Transverse colon (tissue), 4 donors: Measurements from ENCODE around the gene MRPS6. TPM values are rescaled to one million over a fixed set of nuclear protein-coding genes. Genes with fewer than 3 reads are reported as not detected.

Experiments used
- DNase-seq: peaks from one replicate; pipeline ENCODE4 v3.0.0-alpha.2; 2019
- H3K27ac ChIP-seq, 4 donors: fragments of 200-600 bp; sonication (generic); 2 replicates each; pipeline ENCODE4 v1.5.1; 2016 to 2018; ENCODE audit warnings: inconsistent platforms in 4 of 4
- H3K27me3 ChIP-seq: fragments of 200-600 bp; sonication (generic); 2 replicates; pipeline ENCODE4 v1.5.1; 2017; ENCODE audit warnings: inconsistent platforms
- H3K36me3 ChIP-seq, 4 donors: fragments of 200-600 bp; sonication (generic); 2 replicates each; pipeline ENCODE4 v1.5.1; 2017 to 2019; ENCODE audit warnings: inconsistent platforms in 4 of 4
- H3K4me1 ChIP-seq, 4 donors: fragments of 200-600 bp; sonication (generic); 2 replicates each; pipeline ENCODE4 v1.5.1; 2017 to 2020; ENCODE audit warnings: inconsistent platforms in 4 of 4
- H3K4me3 ChIP-seq, 4 donors: fragments of 200-600 bp; sonication (generic); 1 replicate in 1 of 4; 2 replicates in 3 of 4; pipeline versions ENCODE4 v1.5.1 to v1.6.1; 2017 to 2019; ENCODE audit warnings: inconsistent platforms in 4 of 4
- H3K9me3 ChIP-seq, 2 donors: fragments of 200-600 bp; sonication (generic); 2 replicates each; pipeline ENCODE4 v1.5.1; 2017 to 2019; ENCODE audit warnings: inconsistent platforms in 2 of 2
- CTCF ChIP-seq, 5 experiments: fragments of 200-600 bp in 3 of 5; fragments of 450-650 bp in 2 of 5; sonication (generic) in 3 of 5; IDR thresholded peaks; 1 replicate in 2 of 5; 2 replicates in 3 of 5; pipeline ENCODE4 v1.5.1; 2016 to 2017; ENCODE audit warnings: antibody characterized with exemption in 5 of 5, inconsistent platforms in 3 of 5, mild to moderate bottlenecking in 2 of 5, moderate library complexity in 1 of 5
- EP300 ChIP-seq: sonication (generic); formaldehyde crosslinking; IDR thresholded peaks from one replicate; pipeline ENCODE4 v1.6.1; 2017; ENCODE audit warnings: antibody characterized with exemption, low read depth
- POLR2A ChIP-seq: fragments of 450-650 bp; IDR thresholded peaks from one replicate; pipeline ENCODE4 v1.6.1; 2016; ENCODE audit warnings: antibody characterized with exemption, mild to moderate bottlenecking, moderate library complexity
- POLR2AphosphoS5 ChIP-seq, 3 donors: sonication (generic); formaldehyde crosslinking; IDR thresholded peaks; one replicate each; pipeline ENCODE4 v1.6.1; 2016; ENCODE audit warnings: antibody characterized with exemption in 3 of 3
- WGBS, 2 donors: methylation state at CpG; one replicate each; pipeline ENCODE4 v1.1.5; 2018; ENCODE audit warnings: low coverage in 1 of 2; 5-methylcytosine and 5-hydroxymethylcytosine counted together
- in situ Hi-C, 4 donors: fragments of 200-750 bp; cut with MboI; loops; one replicate each; pipeline versions ENCODE4 v1.15.0 to v1.15.1; 2017; ENCODE audit warnings: low sequenced_read_pairs in 3 of 4, low pct_ligation_motif_present in 1 of 4, low pct_unique_long_range_greater_than_20kb in 1 of 4
- intact Hi-C: fragments of 100-400 bp; cut with DNase I; formaldehyde crosslinking; loops from one replicate; pipeline ENCODE4 v1.15.1; 2023; ENCODE audit warnings: low total_unique reads
- total RNA-seq, 4 donors: library from RNA; depleted of rRNA; stranded (reverse); fragments of >200 nt; gene quantifications; one replicate each; pipeline ENCODE4 v1.1.0, GENCODE V29; 2016

MRPS6 gene
- total RNA-seq, 4 donors from 2014 or later, result 27.9 to 59.1 (median 35.6) TPM

GRCh38 chr21:34110594-34111202 lies 37.3 kb downstream of the MRPS6 start:
- whole genome bisulfite sequencing, 2 donors, result 97 to 100% methylated on average over 5 to 8 of the region's 8 CpGs
- no peaks in the 10 kb centered on the region for H3K9me3 ChIP-seq
- peaks cover 3 to 7% (median 6%) of the 10 kb centered on the region in 4 donors for H3K4me1 ChIP-seq
- DNase-seq, result no peak
- no peaks in the 10 kb centered on the region for H3K36me3 ChIP-seq
- in situ Hi-C loops (no loop called here), intact Hi-C loops (no loop called here)
- TF ChIP-seq POLR2A (no peak), POLR2AphosphoS5 (IDR thresholded peaks at IDR 0.05) (no peak), CTCF (IDR thresholded peaks at IDR 0.05) (no peak), EP300 (no peak)
- no peak overlapping the region for H3K27ac ChIP-seq
- no peak overlapping the region for H3K4me3 ChIP-seq
- no peaks in the 10 kb centered on the region for H3K27me3 ChIP-seq

- no peak overlapping the region for H3K27ac ChIP-seq
- TF ChIP-seq POLR2A, result no peak
- no peak for TF ChIP-seq CTCF (IDR thresholded peaks at IDR 0.05)
- TF ChIP-seq POLR2AphosphoS5 (IDR thresholded peaks at IDR 0.05), result no peak
- no peak for TF ChIP-seq EP300
- H3K4me1 ChIP-seq, result peaks cover 6 to 21% (median 12%) of the 10 kb centered on the region in 4 donors
- in situ Hi-C loops (no loop called here), intact Hi-C loops (no loop called here)
- no peak for DNase-seq
- no peaks in the 10 kb centered on the region for H3K36me3 ChIP-seq
- no peaks in the 10 kb centered on the region for H3K27me3 ChIP-seq
- 90 to 95% methylated on average over 6 of the region's 6 CpGs for WGBS, 2 donors
- no peak overlapping the region for H3K4me3 ChIP-seq
- H3K9me3 ChIP-seq, result no peaks in the 10 kb centered on the region
These were observed 39.1 kb downstream of the MRPS6 start for GRCh38 chr21:34112316-34113033.

GRCh38 chr21:34113842-34114241 lies 40.5 kb downstream of the MRPS6 start:
- Histone ChIP-seq H3K36me3 (no peaks in the 10 kb centered on the region), H3K9me3 (no peaks in the 10 kb centered on the region), H3K4me3 (no peak overlapping the region), H3K27ac (no peak overlapping the region), H3K27me3 (no peaks in the 10 kb centered on the region), H3K4me1 (peaks cover 6 to 22% (median 14%) of the 10 kb centered on the region in 4 donors)
- WGBS, 2 donors, result 56 to 60% methylated on average over 2 of the region's 2 CpGs
- DNase-seq, result no peak
- TF ChIP-seq POLR2AphosphoS5 (IDR thresholded peaks at IDR 0.05) (no peak), POLR2A (no peak), CTCF (IDR thresholded peaks at IDR 0.05) (no peak), EP300 (no peak)
- in situ Hi-C loops (no loop called here), intact Hi-C loops (no loop called here)

DNA sequence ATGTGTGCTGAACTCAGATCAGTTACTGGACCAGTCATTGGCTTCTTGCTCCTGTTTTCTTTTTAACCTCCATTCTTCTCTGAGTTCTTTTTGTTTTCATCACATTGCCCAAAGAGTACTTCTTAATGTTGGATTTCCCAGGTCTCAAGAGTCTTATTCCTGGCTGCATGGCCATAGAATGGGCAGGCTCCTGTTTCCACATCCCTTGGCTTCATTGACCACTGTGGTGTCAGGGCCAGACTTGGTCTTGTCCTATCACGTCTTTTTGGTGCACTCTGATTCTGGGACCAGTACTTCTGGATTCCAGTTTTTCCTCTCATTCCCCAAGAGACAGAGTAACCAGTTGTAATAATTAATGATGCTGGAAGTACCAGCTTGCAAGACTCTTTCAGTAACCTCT lies 41.8 kb downstream of the MRPS6 start:
- WGBS, 2 donors, result 85 to 100% methylated on average over 1 of the region's 1 CpG
- intact Hi-C loops (no loop called here), in situ Hi-C loops (no loop called here)
- H3K36me3 ChIP-seq, result no peaks in the 10 kb centered on the region
- H3K4me3 ChIP-seq, result no peak overlapping the region
- TF ChIP-seq POLR2AphosphoS5 (IDR thresholded peaks at IDR 0.05) (no peak), POLR2A (no peak), EP300 (no peak), CTCF (IDR thresholded peaks at IDR 0.05) (no peak)
- H3K27me3 ChIP-seq, result no peaks in the 10 kb centered on the region
- no peaks in the 10 kb centered on the region for H3K9me3 ChIP-seq
- DNase-seq, result no peak
- peaks cover 6 to 22% (median 15%) of the 10 kb centered on the region in 4 donors for H3K4me1 ChIP-seq
- H3K27ac ChIP-seq, result no peak overlapping the region
